HEK293 (cell line): ENCODE results near the gene ACAN.

ENCODE experiments used
- CTCF ChIA-PET: fragments of 350-600 bp; formaldehyde crosslinking; extraction: SDS; loops from one replicate; lab custom pipeline; 2021; ENCODE audit warnings: antibody characterized with exemption; lab: Yijun Ruan, JAX
- POLR2A ChIA-PET: fragments of 300-600 bp; formaldehyde crosslinking; extraction: SDS; loops from one replicate; lab custom pipeline; 2020; ENCODE audit warnings: antibody characterized with exemption, inconsistent platforms; lab: Yijun Ruan, JAX
- H3K27ac ChIP-seq: fragments of 200-500 bp; sonication (Bioruptor generic); 2 replicates; pipeline ENCODE4 v1.5.1; 2014; ENCODE audit warnings: low read depth, low read length, control low read depth, inconsistent platforms; ENCODE audit errors: extremely low read depth
- H3K36me3 ChIP-seq, 2 experiments: fragments of 200-500 bp in 1 of 2; sonication (Bioruptor generic) in 1 of 2; 1 replicate in 1 of 2; 2 replicates in 1 of 2; pipeline ENCODE4 v1.5.1; 2014 to 2017; ENCODE audit warnings: inconsistent platforms in 2 of 2, low read length in 2 of 2; ENCODE audit not compliant: control insufficient read depth in 2 of 2, insufficient read depth in 1 of 2
- H3K4me1 ChIP-seq: fragments of 200-500 bp; sonication (Bioruptor generic); 2 replicates; pipeline ENCODE4 v1.5.1; 2014; ENCODE audit warnings: mild to moderate bottlenecking, low read length, inconsistent platforms; ENCODE audit not compliant: control insufficient read depth, insufficient read depth
- H3K4me3 ChIP-seq: 2 replicates; pipeline ENCODE4 v1.5.1; 2011; ENCODE audit warnings: low read depth, mild to moderate bottlenecking, control low read depth, low read length, moderate library complexity
- H3K9me3 ChIP-seq: fragments of 200-500 bp; sonication (Bioruptor generic); 2 replicates; pipeline ENCODE4 v1.5.1; 2014; ENCODE audit warnings: low read depth, low read length, inconsistent platforms; ENCODE audit not compliant: control insufficient read depth, insufficient read depth
- SALL2 ChIP-seq: fragments of 450-650 bp; formaldehyde crosslinking; IDR thresholded peaks from 2 replicates; pipeline ENCODE4 v1.5.0; 2017; ENCODE audit warnings: missing biosample characterization, mild to moderate bottlenecking, missing genetic modification characterization, borderline replicate concordance
- SP2 ChIP-seq: fragments of 450-650 bp; formaldehyde crosslinking; IDR thresholded peaks from 2 replicates; pipeline ENCODE4 v1.5.1; 2016; ENCODE audit warnings: missing biosample characterization, missing genetic modification characterization
- WT1 ChIP-seq: fragments of 450-650 bp; formaldehyde crosslinking; IDR thresholded peaks from 2 replicates; pipeline ENCODE4 v1.5.1; 2016; ENCODE audit warnings: missing biosample characterization, missing genetic modification characterization
- ZBTB17 ChIP-seq: fragments of 450-650 bp; formaldehyde crosslinking; IDR thresholded peaks from 2 replicates; pipeline ENCODE4 v1.5.1; 2016; ENCODE audit warnings: missing biosample characterization, missing genetic modification characterization
- ZBTB21 ChIP-seq: fragments of 450-650 bp; formaldehyde crosslinking; IDR thresholded peaks from 2 replicates; pipeline ENCODE4 v1.5.1; 2017; ENCODE audit warnings: missing biosample characterization, missing genetic modification characterization
- ZBTB48 ChIP-seq: fragments of 450-650 bp; formaldehyde crosslinking; IDR thresholded peaks from 2 replicates; pipeline ENCODE4 v1.5.1; 2016; ENCODE audit warnings: missing biosample characterization, missing genetic modification characterization
- ZEB2 ChIP-seq: fragments of 450-650 bp; formaldehyde crosslinking; IDR thresholded peaks from 2 replicates; pipeline ENCODE4 v1.5.1; 2016; ENCODE audit warnings: missing biosample characterization, missing genetic modification characterization
- ZFP3 ChIP-seq: fragments of 450-650 bp; formaldehyde crosslinking; IDR thresholded peaks from 2 replicates; pipeline ENCODE4 v1.5.1; 2016; ENCODE audit warnings: low read depth, missing biosample characterization, missing genetic modification characterization
- ZFP41 ChIP-seq: fragments of 450-650 bp; formaldehyde crosslinking; IDR thresholded peaks from 2 replicates; pipeline ENCODE4 v1.5.1; 2016; ENCODE audit warnings: missing biosample characterization, missing genetic modification characterization, borderline replicate concordance
- ZNF10 ChIP-seq: fragments of 450-650 bp; formaldehyde crosslinking; IDR thresholded peaks from 2 replicates; pipeline ENCODE4 v1.5.1; 2017; ENCODE audit warnings: missing biosample characterization, missing genetic modification characterization
- ZNF157 ChIP-seq: fragments of 450-650 bp; formaldehyde crosslinking; IDR thresholded peaks from 2 replicates; pipeline ENCODE4 v1.5.1; 2016; ENCODE audit warnings: missing biosample characterization, missing genetic modification characterization
- ZNF174 ChIP-seq: fragments of 450-650 bp; formaldehyde crosslinking; IDR thresholded peaks from 2 replicates; pipeline ENCODE4 v1.5.0; 2017; ENCODE audit warnings: missing biosample characterization, mild to moderate bottlenecking, missing genetic modification characterization
- ZNF23 ChIP-seq: fragments of 450-650 bp; formaldehyde crosslinking; IDR thresholded peaks from 2 replicates; pipeline ENCODE4 v1.5.1; 2016; ENCODE audit warnings: missing biosample characterization, missing genetic modification characterization, borderline replicate concordance
- ZNF274 ChIP-seq, 2 experiments: fragments of 200-500 bp in 1 of 2; fragments of 450-650 bp in 1 of 2; sonication (Bioruptor generic) in 1 of 2; formaldehyde crosslinking in 1 of 2; IDR thresholded peaks; 2 replicates each; pipeline versions ENCODE4 v1.5.1 to v1.6.1; 2014 to 2016; ENCODE audit warnings: borderline replicate concordance in 1 of 2, inconsistent platforms in 1 of 2, low read length in 1 of 2, missing biosample characterization in 1 of 2, missing genetic modification characterization in 1 of 2
- ZNF521 ChIP-seq: fragments of 450-650 bp; formaldehyde crosslinking; IDR thresholded peaks from 2 replicates; pipeline ENCODE4 v1.5.1; 2017; ENCODE audit warnings: missing biosample characterization, mild to moderate bottlenecking, missing genetic modification characterization
- ZNF548 ChIP-seq: fragments of 450-650 bp; formaldehyde crosslinking; IDR thresholded peaks from 2 replicates; pipeline ENCODE4 v1.5.1; 2016; ENCODE audit warnings: missing biosample characterization, missing genetic modification characterization
- ZNF654 ChIP-seq: fragments of 450-650 bp; formaldehyde crosslinking; IDR thresholded peaks from 2 replicates; pipeline ENCODE4 v1.5.1; 2016; ENCODE audit warnings: low read depth, missing biosample characterization, missing genetic modification characterization
- ZNF776 ChIP-seq: fragments of 450-650 bp; formaldehyde crosslinking; IDR thresholded peaks from 2 replicates; pipeline ENCODE4 v1.5.0; 2017; ENCODE audit warnings: missing biosample characterization, missing genetic modification characterization, borderline replicate concordance
- ZNF785 ChIP-seq: fragments of 450-650 bp; formaldehyde crosslinking; IDR thresholded peaks from 2 replicates; pipeline ENCODE4 v1.5.1; 2016; ENCODE audit warnings: missing biosample characterization, missing genetic modification characterization
- ZNF830 ChIP-seq: fragments of 450-650 bp; IDR thresholded peaks from 2 replicates; pipeline ENCODE4 v1.5.0; 2018; ENCODE audit warnings: missing biosample characterization, missing genetic modification characterization, low read depth, mild to moderate bottlenecking, moderate library complexity
- TF ChIP-seq, protein P1 (sequence below): fragments of 450-650 bp; formaldehyde crosslinking; IDR thresholded peaks from 2 replicates; pipeline ENCODE4 v1.5.1; 2017; ENCODE audit warnings: missing biosample characterization, missing genetic modification characterization
- TF ChIP-seq, protein P2 (sequence below): fragments of 450-650 bp; formaldehyde crosslinking; optimal IDR thresholded peaks from 2 replicates; pipeline ENCODE3; 2016; ENCODE audit warnings: missing biosample characterization, mild to moderate bottlenecking, missing genetic modification characterization
- TF ChIP-seq, protein P3 (sequence below): fragments of 450-650 bp; formaldehyde crosslinking; IDR thresholded peaks from 2 replicates; pipeline ENCODE4 v1.5.1; 2016; ENCODE audit warnings: missing biosample characterization, missing genetic modification characterization

Gene ACAN

DNA sequence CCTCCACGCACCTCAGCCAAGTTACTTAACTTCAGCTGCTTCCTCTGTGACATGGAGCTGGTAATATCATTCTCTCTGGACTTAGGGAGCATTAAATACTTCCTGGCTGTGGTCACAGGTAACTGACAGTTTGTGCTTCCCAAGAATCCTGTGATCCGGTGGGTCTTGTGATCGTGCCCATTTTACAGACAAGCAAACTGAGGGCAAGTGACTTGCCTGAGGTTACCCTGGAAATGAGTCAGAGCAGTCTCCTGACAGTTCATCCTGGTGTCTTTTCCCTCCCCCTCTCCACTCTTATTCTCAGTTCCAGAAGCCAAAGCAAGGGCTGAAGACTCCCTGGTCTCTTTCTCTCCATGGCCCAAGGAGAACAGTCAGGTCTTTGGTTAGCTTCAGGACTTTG, 35.9 kb downstream of the ACAN start:
- Histone ChIP-seq H3K4me3 (no peak overlapping the region), H3K36me3 (no peaks in the 10 kb centered on the region), H3K27ac (no peak overlapping the region), H3K9me3 (no peaks in the 10 kb centered on the region), H3K4me1 (no peaks in the 10 kb centered on the region)
- TF ChIP-seq ZNF157 (tag by site-specific recombination) (no peak), ZNF174 (tag by site-specific recombination) (no peak), ZFP3 (no peak), ZNF654 (tag by site-specific recombination) (no peak), ZBTB48 (no peak), ZEB2 (tag by site-specific recombination) (no peak), ZNF776 (tag by site-specific recombination) (no peak), WT1 (no peak), ZNF830 (no peak), SP2 (tag by site-specific recombination) (no peak), ZBTB17 (tag by site-specific recombination) (no peak), ZNF521 (no peak), ZFP41 (no peak), ZNF23 (tag by site-specific recombination) (no peak), ZNF548 (tag by site-specific recombination) (no peak), ZNF274 (IDR thresholded peaks at IDR 0.05; ENCODE audit: low read length) (no peak), ZNF274 (tag by site-specific recombination; IDR thresholded peaks at IDR 0.05; ENCODE audit: borderline replicate concordance) (no peak), ZNF785 (no peak)
- ChIA-PET POLR2A (no interaction called here), CTCF (interaction anchor here (0.5 to 0.6 kb wide), 2 partner anchors 68 to 156 kb away, joined by 3 to 4 read pairs; no protein-coding TSS in a partner anchor)

- ChIA-PET POLR2A (no interaction called here), CTCF (interaction anchor here (1.0 to 1.4 kb wide), 2 partner anchors 38 to 363 kb away, joined by 3 read pairs; no protein-coding TSS in a partner anchor)
- Histone ChIP-seq H3K27ac (no peak overlapping the region), H3K4me1 (no peaks in the 10 kb centered on the region), H3K4me3 (no peak overlapping the region), H3K9me3 (no peaks in the 10 kb centered on the region), H3K36me3 (no peaks in the 10 kb centered on the region)
- TF ChIP-seq ZBTB21 (tag by site-specific recombination) (no peak), SALL2 (tag by site-specific recombination) (no peak), ZNF10 (tag by site-specific recombination) (no peak)
- TF ChIP-seq, protein P1, sequence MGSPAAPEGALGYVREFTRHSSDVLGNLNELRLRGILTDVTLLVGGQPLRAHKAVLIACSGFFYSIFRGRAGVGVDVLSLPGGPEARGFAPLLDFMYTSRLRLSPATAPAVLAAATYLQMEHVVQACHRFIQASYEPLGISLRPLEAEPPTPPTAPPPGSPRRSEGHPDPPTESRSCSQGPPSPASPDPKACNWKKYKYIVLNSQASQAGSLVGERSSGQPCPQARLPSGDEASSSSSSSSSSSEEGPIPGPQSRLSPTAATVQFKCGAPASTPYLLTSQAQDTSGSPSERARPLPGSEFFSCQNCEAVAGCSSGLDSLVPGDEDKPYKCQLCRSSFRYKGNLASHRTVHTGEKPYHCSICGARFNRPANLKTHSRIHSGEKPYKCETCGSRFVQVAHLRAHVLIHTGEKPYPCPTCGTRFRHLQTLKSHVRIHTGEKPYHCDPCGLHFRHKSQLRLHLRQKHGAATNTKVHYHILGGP (tag by site-specific recombination), result no peak
- TF ChIP-seq, protein P2, sequence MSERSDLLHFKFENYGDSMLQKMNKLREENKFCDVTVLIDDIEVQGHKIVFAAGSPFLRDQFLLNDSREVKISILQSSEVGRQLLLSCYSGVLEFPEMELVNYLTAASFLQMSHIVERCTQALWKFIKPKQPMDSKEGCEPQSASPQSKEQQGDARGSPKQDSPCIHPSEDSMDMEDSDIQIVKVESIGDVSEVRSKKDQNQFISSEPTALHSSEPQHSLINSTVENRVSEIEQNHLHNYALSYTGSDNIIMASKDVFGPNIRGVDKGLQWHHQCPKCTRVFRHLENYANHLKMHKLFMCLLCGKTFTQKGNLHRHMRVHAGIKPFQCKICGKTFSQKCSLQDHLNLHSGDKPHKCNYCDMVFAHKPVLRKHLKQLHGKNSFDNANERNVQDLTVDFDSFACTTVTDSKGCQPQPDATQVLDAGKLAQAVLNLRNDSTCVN (tag by site-specific recombination), result no peak
- TF ChIP-seq, protein P3, sequence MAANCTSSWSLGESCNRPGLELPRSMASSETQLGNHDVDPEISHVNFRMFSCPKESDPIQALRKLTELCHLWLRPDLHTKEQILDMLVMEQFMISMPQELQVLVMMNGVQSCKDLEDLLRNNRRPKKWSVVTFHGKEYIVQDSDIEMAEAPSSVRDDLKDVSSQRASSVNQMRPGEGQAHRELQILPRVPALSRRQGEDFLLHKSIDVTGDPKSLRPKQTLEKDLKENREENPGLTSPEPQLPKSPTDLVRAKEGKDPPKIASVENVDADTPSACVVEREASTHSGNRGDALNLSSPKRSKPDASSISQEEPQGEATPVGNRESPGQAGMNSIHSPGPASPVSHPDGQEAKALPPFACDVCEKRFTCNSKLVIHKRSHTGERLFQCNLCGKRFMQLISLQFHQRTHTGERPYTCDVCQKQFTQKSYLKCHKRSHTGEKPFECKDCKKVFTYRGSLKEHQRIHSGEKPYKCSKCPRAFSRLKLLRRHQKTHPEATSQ (tag by site-specific recombination), result no peak
Measured at GRCh38 chr15:88839961-88840360, 36.7 kb downstream of the ACAN start.
